IMR-90 (cell line): ENCODE measurements around the gene MACROD1. TPM values are rescaled to one million over a fixed set of nuclear protein-coding genes. Genes with fewer than 3 reads are reported as not detected.

Experiments used
- ATAC-seq: fragments of 200-7000 bp; cut with Tn5 transposase; 2 replicates; pipeline ENCODE4 v1.9.1; 2020; ENCODE audit warnings: low read depth, mild to moderate bottlenecking, moderate library complexity
- BruUV-seq: library from RNA; stranded (reverse); fragments of 400-500 nt; replicated peaks from 2 replicates; lab custom pipeline; 2021; lab: Mats Ljungman, UMichigan
- CTCF ChIA-PET: fragments of 300-600 bp; formaldehyde crosslinking; extraction: SDS; loops from one replicate; lab custom pipeline; 2021; ENCODE audit warnings: antibody characterized with exemption; lab: Yijun Ruan, JAX
- POLR2A ChIA-PET: fragments of 300-600 bp; sonication (Branson Sonifier 250); formaldehyde crosslinking; loops from one replicate; lab custom pipeline; 2022; ENCODE audit warnings: antibody characterized with exemption; ENCODE audit not compliant: unreplicated experiment; lab: Charles Lee
- DNase-seq: peaks from one replicate; pipeline ENCODE4 v3.0.0; 2013
- H2AFZ ChIP-seq: replicated peaks from 2 replicates; pipeline ENCODE3; 2013; ENCODE audit warnings: low read length, mild to moderate bottlenecking; ENCODE audit not compliant: poor library complexity
- H2AK5ac ChIP-seq: 2 replicates; pipeline ENCODE4 v1.6.1; 2013; ENCODE audit warnings: low read depth, low read length, inconsistent platforms
- H2AK9ac ChIP-seq: replicated peaks from 2 replicates; pipeline ENCODE3; 2013; ENCODE audit warnings: mild to moderate bottlenecking, low read depth, low read length, moderate library complexity; ENCODE audit not compliant: poor library complexity
- H2BK120ac ChIP-seq: 2 replicates; pipeline ENCODE4 v1.6.1; 2013; ENCODE audit warnings: low read depth, low read length, inconsistent platforms
- H2BK15ac ChIP-seq: 3 replicates; pipeline ENCODE4 v1.6.1; 2013; ENCODE audit warnings: low read depth, low read length, inconsistent platforms
- H2BK20ac ChIP-seq: 2 replicates; pipeline ENCODE4 v1.6.1; 2013; ENCODE audit warnings: low read depth, mild to moderate bottlenecking, inconsistent platforms, low read length, moderate library complexity
- H2BK5ac ChIP-seq: 2 replicates; pipeline ENCODE4 v1.6.1; 2013; ENCODE audit warnings: mild to moderate bottlenecking, low read depth, low read length, inconsistent platforms; ENCODE audit not compliant: poor library complexity, severe bottlenecking
- H3K14ac ChIP-seq: replicated peaks from 2 replicates; pipeline ENCODE4 v1.6.1; 2013; ENCODE audit warnings: low read depth, low read length, inconsistent platforms
- H3K18ac ChIP-seq: 2 replicates; pipeline ENCODE4 v1.6.1; 2013; ENCODE audit warnings: low read depth, low read length, control low read depth
- H3K23ac ChIP-seq: 2 replicates; pipeline ENCODE4 v1.6.1; 2013; ENCODE audit warnings: low read depth, low read length, inconsistent platforms
- H3K27ac ChIP-seq: 2 replicates; pipeline ENCODE4 v1.5.1; 2013; ENCODE audit warnings: mild to moderate bottlenecking, control low read depth, low read length; ENCODE audit not compliant: insufficient read depth
- H3K27me3 ChIP-seq: 2 replicates; pipeline ENCODE4 v1.6.1; 2013; ENCODE audit warnings: low read length; ENCODE audit not compliant: control insufficient read depth, insufficient read depth
- H3K36me3 ChIP-seq: 2 replicates; pipeline ENCODE4 v1.6.1; 2013; ENCODE audit warnings: low read length, mixed read lengths; ENCODE audit not compliant: control insufficient read depth, insufficient read depth
- H3K4ac ChIP-seq: 2 replicates; pipeline ENCODE4 v1.6.1; 2013; ENCODE audit warnings: low read depth, low read length, inconsistent platforms
- H3K4me1 ChIP-seq: 2 replicates; pipeline ENCODE4 v1.6.1; 2013; ENCODE audit warnings: low read length, mixed read lengths; ENCODE audit not compliant: control insufficient read depth, insufficient read depth
- H3K4me2 ChIP-seq: 2 replicates; pipeline ENCODE4 v1.6.1; 2013; ENCODE audit warnings: low read depth, mild to moderate bottlenecking, control low read depth, low read length, moderate library complexity
- H3K4me3 ChIP-seq: 2 replicates; pipeline ENCODE4 v1.5.1; 2013; ENCODE audit warnings: low read depth, mild to moderate bottlenecking, control low read depth, low read length, moderate library complexity; ENCODE audit not compliant: insufficient read depth
- H3K56ac ChIP-seq: 2 replicates; pipeline ENCODE4 v1.6.1; 2013; ENCODE audit warnings: low read length, inconsistent platforms; ENCODE audit not compliant: insufficient read depth; ENCODE audit errors: extremely low read depth
- H3K79me1 ChIP-seq, 2 experiments: 2 replicates each; pipeline ENCODE4 v1.6.1; 2013; ENCODE audit warnings: low read length in 2 of 2, inconsistent platforms in 1 of 2, low read depth in 1 of 2
- H3K9ac ChIP-seq: 2 replicates; pipeline ENCODE4 v1.6.1; 2013; ENCODE audit warnings: low read depth, low read length, control low read depth
- H3K9me1 ChIP-seq: 2 replicates; pipeline ENCODE4 v1.6.1; 2013; ENCODE audit warnings: low read length, inconsistent platforms; ENCODE audit not compliant: insufficient read depth
- H3K9me3 ChIP-seq: 2 replicates; pipeline ENCODE4 v1.6.1; 2013; ENCODE audit warnings: low read length; ENCODE audit not compliant: control insufficient read depth, insufficient read depth
- H4K20me1 ChIP-seq: 2 replicates; pipeline ENCODE4 v1.6.1; 2013; ENCODE audit warnings: low read length, inconsistent platforms; ENCODE audit not compliant: insufficient read depth
- H4K5ac ChIP-seq: 2 replicates; pipeline ENCODE4 v1.6.1; 2013; ENCODE audit warnings: mild to moderate bottlenecking, low read depth, low read length, control low read depth
- H4K8ac ChIP-seq, 2 experiments: 2 replicates each; pipeline ENCODE4 v1.6.1; 2013; ENCODE audit warnings: low read depth in 2 of 2, low read length in 2 of 2, control low read depth in 1 of 2, inconsistent platforms in 1 of 2
- H4K91ac ChIP-seq: 2 replicates; pipeline ENCODE4 v1.6.1; 2013; ENCODE audit warnings: low read depth, low read length, inconsistent platforms; ENCODE audit not compliant: insufficient read depth
- ELK1 ChIP-seq: fragments of 150-350 bp; IDR thresholded peaks from 2 replicates; pipeline ENCODE4 v1.6.1; 2016; ENCODE audit warnings: low read depth, mild to moderate bottlenecking, low read length, moderate library complexity, borderline replicate concordance
- WGBS, 2 experiments: methylation state at CpG; one replicate each; pipeline versions ENCODE4 v1.1.5 to v1.1.7; 2013; ENCODE audit warnings: missing lambda C conversion rate in 2 of 2; ENCODE audit not compliant: insufficient read length in 1 of 2; ENCODE audit errors: extremely low coverage in 2 of 2; 5-methylcytosine and 5-hydroxymethylcytosine counted together
- dilution Hi-C: fragments of 300-500 bp; cut with HindIII; formaldehyde crosslinking; loops from one replicate; pipeline ENCODE4 v1.14.3; 2018; ENCODE audit warnings: low sequenced_read_pairs; ENCODE audit not compliant: unreplicated experiment
- in situ Hi-C: fragments of 300-500 bp; cut with MboI; formaldehyde crosslinking; loops from 3 replicates; pipeline ENCODE4 v1.14.3; 2019; ENCODE audit warnings: low sequenced_read_pairs, inconsistent platforms, mixed read lengths
- intact Hi-C: fragments of 100-400 bp; cut with micrococcal nuclease; formaldehyde crosslinking; loops from 2 replicates; pipeline ENCODE4 v1.10.0; 2022
- polyA plus RNA-seq, 3 experiments: library from polyadenylated mRNA; depleted of rRNA; stranded (reverse); fragments of >200 nt; gene quantifications; 2 replicates each; pipeline ENCODE4 v1.2.3, GENCODE V29; 2012; ENCODE audit warnings: low replicate concordance in 1 of 3
- total RNA-seq: library from RNA; depleted of rRNA; stranded (reverse); fragments of >200 nt; gene quantifications from 2 replicates; pipeline ENCODE4 v1.2.3, GENCODE V29; 2012

Gene MACROD1
- total and polyA plus RNA-seq, 2 of the 4 experiments (the other 2 are of a cell fraction): 2.5 to 9.3 TPM

DNA sequence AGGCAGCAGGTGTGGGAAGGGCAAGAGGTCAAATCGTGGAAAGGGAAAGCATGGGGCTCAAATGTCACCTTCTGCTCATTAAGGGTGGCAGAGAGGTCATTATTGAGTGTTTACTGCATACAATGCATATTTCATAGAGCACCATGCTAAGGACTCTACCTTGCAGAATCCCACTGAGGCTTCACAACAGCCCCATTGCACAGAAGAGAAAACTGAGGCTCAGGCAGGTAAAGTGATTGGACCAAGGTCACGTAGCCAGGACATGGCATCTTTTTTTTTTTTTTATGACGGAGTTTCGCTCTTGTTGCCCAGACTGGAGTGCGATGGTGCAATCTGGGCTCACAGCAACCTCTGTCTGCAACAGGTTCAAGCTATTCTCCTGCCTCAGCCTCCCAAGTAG lies 122.4 kb downstream of the MACROD1 start:
- H3K4ac ChIP-seq: no peak overlapping the region
- dilution Hi-C loops: no loop called here
- no peak overlapping the region for H2AK9ac ChIP-seq
- no peaks in the 10 kb centered on the region for H3K9me3 ChIP-seq
- no peak overlapping the region for H2BK120ac ChIP-seq
- intact Hi-C loops: no loop called here
- H3K23ac ChIP-seq: no peak overlapping the region
- H2AFZ ChIP-seq: no peak overlapping the region
- ChIA-PET CTCF (interaction anchor here (0.6 to 0.8 kb wide), 2 partner anchors 13 to 103 kb away, joined by 3 read pairs; no protein-coding TSS in a partner anchor), POLR2A (no interaction called here)
- no peak overlapping the region for H3K27ac ChIP-seq
- WGBS, 2 experiments: 100% methylated on average over 4 of the region's 5 CpGs; no CpG with 5 or more reads in 1 of the 2 experiments
- H2BK15ac ChIP-seq: no peak overlapping the region
- no peaks in the 10 kb centered on the region for H3K9me1 ChIP-seq
- in situ Hi-C loops: no loop called here
- H4K8ac ChIP-seq: no peak overlapping the region
- H3K79me1 ChIP-seq: no peaks in the 10 kb centered on the region
- no peaks in the 10 kb centered on the region; the same call in 1 of the 2 replicates for H3K27me3 ChIP-seq
- no TSS peak for BruUV-seq
- no peak overlapping the region for H3K4me3 ChIP-seq
- no peak overlapping the region for H3K9ac ChIP-seq
- ATAC-seq (no peak), DNase-seq (no peak)
- H3K4me1 ChIP-seq: no peaks in the 10 kb centered on the region
- no peak overlapping the region for H4K5ac ChIP-seq
- H4K20me1 ChIP-seq: peaks cover 5% of the 10 kb centered on the region; the same call in 1 of the 2 replicates
- no peak overlapping the region for H3K56ac ChIP-seq
- H3K36me3 ChIP-seq: no peaks in the 10 kb centered on the region
- TF ChIP-seq ELK1: no peak
- H3K4me2 ChIP-seq: no peak overlapping the region
- no peak overlapping the region for H3K14ac ChIP-seq
- no peak overlapping the region for H3K18ac ChIP-seq
- H4K91ac ChIP-seq: no peak overlapping the region
- H2BK5ac ChIP-seq: no peak overlapping the region
- H2AK5ac ChIP-seq: no peak overlapping the region
- no peak overlapping the region for H2BK20ac ChIP-seq
